GM12878 (cell line): Measurements from ENCODE around the gene ERFL. TPM values are rescaled to one million over a fixed set of nuclear protein-coding genes. Genes with fewer than 3 reads are reported as not detected.

Experiments used
- ATAC-seq: fragments of 200-7000 bp; cut with Tn5 transposase; 3 replicates; pipeline ENCODE4 v1.9.1; 2020; ENCODE audit warnings: mild to moderate bottlenecking, moderate library complexity
- BruUV-seq: library from RNA; stranded (reverse); fragments of 400-500 nt; replicated peaks from 2 replicates; lab custom pipeline; 2021; lab: Mats Ljungman, UMichigan
- CTCF ChIA-PET: fragments of 300-600 bp; sonication (Branson Sonifier 250); formaldehyde crosslinking; extraction: SDS; loops from one replicate; lab custom pipeline; 2021; ENCODE audit warnings: inconsistent platforms; lab: Yijun Ruan, JAX
- POLR2A ChIA-PET: fragments of 350-600 bp; formaldehyde crosslinking; extraction: SDS; loops from one replicate; lab custom pipeline; 2021; ENCODE audit warnings: inconsistent platforms; lab: Charles Lee
- RAD21 ChIA-PET: fragments of 300-600 bp; sonication (Branson Sonifier 250); formaldehyde crosslinking; loops from one replicate; lab custom pipeline; 2023; ENCODE audit warnings: antibody characterized with exemption; ENCODE audit not compliant: unreplicated experiment; lab: Charles Lee
- SMC1A ChIA-PET: fragments of 300-600 bp; sonication (Branson Sonifier 250); formaldehyde crosslinking; loops from one replicate; lab custom pipeline; 2023; ENCODE audit not compliant: unreplicated experiment, uncharacterized antibody; lab: Charles Lee
- DNase-seq: peaks from one replicate; pipeline ENCODE4 v3.0.0-alpha.2; 2011; ENCODE audit warnings: low read depth, low spot score
- FAIRE-seq: peaks from 3 replicates; lab custom pipeline; 2011; peaks lifted over from hg19 to GRCh38; lab: Jason Lieb, UNC
- H2AFZ ChIP-seq: 2 replicates; pipeline ENCODE4 v1.6.0; 2011; ENCODE audit warnings: low read depth, low read length, control low read depth; ENCODE audit not compliant: control insufficient read depth
- H3K27ac ChIP-seq: 2 replicates; pipeline ENCODE4 v1.5.1; 2011; ENCODE audit warnings: control low read depth; ENCODE audit not compliant: control insufficient read depth, insufficient read depth
- H3K27me3 ChIP-seq, 2 experiments: replicated peaks in 1 of 2; 2 replicates each; pipeline versions ENCODE4 v1.6.0 to v1.6.1; 2011; ENCODE audit warnings: low read length in 1 of 2; ENCODE audit not compliant: control insufficient read depth in 2 of 2, insufficient read depth in 2 of 2
- H3K36me3 ChIP-seq, 2 experiments: 2 replicates each; pipeline ENCODE4 v1.5.1; 2011; ENCODE audit warnings: low read length in 1 of 2; ENCODE audit not compliant: control insufficient read depth in 2 of 2, insufficient read depth in 2 of 2
- H3K4me1 ChIP-seq: 2 replicates; pipeline ENCODE4 v1.6.1; 2011; ENCODE audit warnings: mild to moderate bottlenecking, low read length, moderate library complexity, mixed read lengths; ENCODE audit not compliant: control insufficient read depth, insufficient read depth
- H3K4me2 ChIP-seq: 2 replicates; pipeline ENCODE4 v1.6.0; 2011; ENCODE audit warnings: control low read depth; ENCODE audit not compliant: control insufficient read depth, insufficient read depth
- H3K4me3 ChIP-seq: fragments of 200-600 bp; sonication (generic); 2 replicates; pipeline ENCODE4 v1.5.1; 2016
- H3K79me2 ChIP-seq: 2 replicates; pipeline ENCODE4 v1.6.0; 2011; ENCODE audit warnings: low read length; ENCODE audit not compliant: control insufficient read depth, insufficient read depth
- H3K9ac ChIP-seq: 2 replicates; pipeline ENCODE4 v1.8.0; 2011; ENCODE audit warnings: low read length, control low read depth, mixed read lengths; ENCODE audit not compliant: control insufficient read depth, insufficient read depth
- H3K9me3 ChIP-seq: replicated peaks from 3 replicates; pipeline ENCODE4 v1.5.1; 2011; ENCODE audit warnings: mild to moderate bottlenecking, low read length; ENCODE audit not compliant: control insufficient read depth, insufficient read depth
- H4K20me1 ChIP-seq: 2 replicates; pipeline ENCODE4 v1.6.0; 2011; ENCODE audit not compliant: control insufficient read depth, insufficient read depth
- CREB1 ChIP-seq: IDR thresholded peaks from 2 replicates; pipeline ENCODE4 v1.6.1; 2012; ENCODE audit warnings: low read depth, mild to moderate bottlenecking, inconsistent platforms
- POLR2A ChIP-seq: IDR thresholded peaks from 2 replicates; pipeline ENCODE4 v1.6.1; 2011; ENCODE audit warnings: low read depth, mild to moderate bottlenecking, low read length
- RELB ChIP-seq: fragments of 450-650 bp; IDR thresholded peaks from 2 replicates; pipeline ENCODE4 v1.6.1; 2017; ENCODE audit warnings: low read depth, mild to moderate bottlenecking, moderate library complexity
- SMC3 ChIP-seq: IDR thresholded peaks from 2 replicates; pipeline ENCODE4 v1.6.1; 2011; ENCODE audit warnings: low read length, improper control_type of control experiment, borderline replicate concordance
- WGBS: methylation state at CpG from one replicate; pipeline ENCODE4 v1.1.6; 2016; ENCODE audit warnings: low lambda C conversion rate; ENCODE audit not compliant: insufficient replicate concordance, insufficient coverage; ENCODE audit errors: missing lambda C conversion rate; 5-methylcytosine and 5-hydroxymethylcytosine counted together
- in situ Hi-C: fragments of 300-500 bp; cut with MboI; formaldehyde crosslinking; loops from 9 replicates; pipeline ENCODE4 v1.14.3; 2018; ENCODE audit warnings: mixed read lengths
- intact Hi-C: fragments of 100-400 bp; cut with micrococcal nuclease; formaldehyde crosslinking; loops from one replicate; pipeline ENCODE4 v1.14.2; 2022; ENCODE audit not compliant: unreplicated experiment
- polyA plus RNA-seq, 11 experiments: library from polyadenylated mRNA; depleted of rRNA in 4 of 11; unstranded in 6 of 11; stranded (reverse) in 5 of 11; fragments of >200 nt; fragmentation: Nextera tagmentation in 4 of 11; fragmentation: Illumina TruSeq in 1 of 11; extraction: Ambion mirVana in 4 of 11; extraction: Trizol in 1 of 11; gene quantifications; 1 replicate in 1 of 11; 2 replicates in 10 of 11; pipeline versions ENCODE4 v1.2.1 to v1.2.3, GENCODE V29; 2011 to 2016; ENCODE audit warnings: inconsistent platforms in 2 of 11, missing spikeins in 2 of 11, low read depth in 1 of 11
- total RNA-seq, 4 experiments: library from RNA; depleted of rRNA in 3 of 4; stranded (reverse); fragments of >200 nt in 3 of 4; fragmentation: Illumina TruSeq in 1 of 4; extraction: Trizol in 1 of 4; gene quantifications; 2 replicates each; pipeline versions ENCODE4 v1.2.1 to v1.2.3, GENCODE V29; 2013 to 2021
- TF ChIP-seq, protein P1 (sequence below): fragments of 450-650 bp; formaldehyde crosslinking; IDR thresholded peaks from 2 replicates; pipeline ENCODE4 v1.5.0; 2022; ENCODE audit warnings: mild to moderate bottlenecking, missing genetic modification characterization

The ERFL gene
- total and polyA plus RNA-seq, 10 of the 15 experiments (the other 5 are each of a cell fraction or from before 2014, with no cell fraction given) = 0.04 to 0.10 (median 0.05) TPM; not detected in 7

- no peak for TF ChIP-seq RELB
- peak; percentile 62 for TF ChIP-seq POLR2A
Measured at GRCh38 chr19:41905273-41906002, 22.8 kb downstream of the ERFL start (continued).

- Histone ChIP-seq H4K20me1 (no peaks in the 10 kb centered on the region), H3K79me2 (no peaks in the 10 kb centered on the region), H3K36me3 (peaks cover 27 to 41% of the 10 kb centered on the region in 2 experiments; a peak in 3 of 4 replicates), H2AFZ (no peak overlapping the region), H3K27ac (no peak overlapping the region), H3K9ac (no peak overlapping the region), H3K9me3 (no peaks in the 10 kb centered on the region), H3K4me2 (no peak overlapping the region), H3K4me3 (no peak overlapping the region), H3K4me1 (no peaks in the 10 kb centered on the region), H3K27me3 (no peaks in the 10 kb centered on the region)
- CTCF ChIA-PET = interaction anchor here (0.7 kb wide), 1 partner anchor 65 kb away, joined by 3 read pairs; no protein-coding TSS in a partner anchor
- no peak for DNase-seq
- POLR2A ChIA-PET = no interaction called here
- SMC1A ChIA-PET = no interaction called here
- RAD21 ChIA-PET = interaction anchor here (1.5 kb wide), 1 partner anchor 16 kb away, joined by 4 read pairs; no protein-coding TSS in a partner anchor
- WGBS = over 99% methylated on average over 29 of the region's 30 CpGs
- no peak for FAIRE-seq
- in situ Hi-C loops (no loop called here), intact Hi-C loops (no loop called here)
- no peak for ATAC-seq
- BruUV-seq = no TSS peak
- TF ChIP-seq, protein P1, sequence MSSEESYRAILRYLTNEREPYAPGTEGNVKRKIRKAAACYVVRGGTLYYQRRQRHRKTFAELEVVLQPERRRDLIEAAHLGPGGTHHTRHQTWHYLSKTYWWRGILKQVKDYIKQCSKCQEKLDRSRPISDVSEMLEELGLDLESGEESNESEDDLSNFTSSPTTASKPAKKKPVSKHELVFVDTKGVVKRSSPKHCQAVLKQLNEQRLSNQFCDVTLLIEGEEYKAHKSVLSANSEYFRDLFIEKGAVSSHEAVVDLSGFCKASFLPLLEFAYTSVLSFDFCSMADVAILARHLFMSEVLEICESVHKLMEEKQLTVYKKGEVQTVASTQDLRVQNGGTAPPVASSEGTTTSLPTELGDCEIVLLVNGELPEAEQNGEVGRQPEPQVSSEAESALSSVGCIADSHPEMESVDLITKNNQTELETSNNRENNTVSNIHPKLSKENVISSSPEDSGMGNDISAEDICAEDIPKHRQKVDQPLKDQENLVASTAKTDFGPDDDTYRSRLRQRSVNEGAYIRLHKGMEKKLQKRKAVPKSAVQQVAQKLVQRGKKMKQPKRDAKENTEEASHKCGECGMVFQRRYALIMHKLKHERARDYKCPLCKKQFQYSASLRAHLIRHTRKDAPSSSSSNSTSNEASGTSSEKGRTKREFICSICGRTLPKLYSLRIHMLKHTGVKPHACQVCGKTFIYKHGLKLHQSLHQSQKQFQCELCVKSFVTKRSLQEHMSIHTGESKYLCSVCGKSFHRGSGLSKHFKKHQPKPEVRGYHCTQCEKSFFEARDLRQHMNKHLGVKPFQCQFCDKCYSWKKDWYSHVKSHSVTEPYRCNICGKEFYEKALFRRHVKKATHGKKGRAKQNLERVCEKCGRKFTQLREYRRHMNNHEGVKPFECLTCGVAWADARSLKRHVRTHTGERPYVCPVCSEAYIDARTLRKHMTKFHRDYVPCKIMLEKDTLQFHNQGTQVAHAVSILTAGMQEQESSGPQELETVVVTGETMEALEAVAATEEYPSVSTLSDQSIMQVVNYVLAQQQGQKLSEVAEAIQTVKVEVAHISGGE (CRISPR knock-in tag) = no peak
- TF ChIP-seq POLR2A = peak; percentile 49; the same call in 1 of the 2 replicates
- no peak for TF ChIP-seq SMC3
- TF ChIP-seq CREB1 = no peak
Measured at GRCh38 chr19:41904118-41904870, 24.0 kb downstream of the ERFL start.
